SK-N-SH treated with all-trans-retinoic acid at 6 μM for 48 hours (cell line): ENCODE measurements around the gene PROK1.

Experiments used
- ARNTL ChIP-seq: fragments of 450-650 bp; formaldehyde crosslinking; IDR thresholded peaks from 2 replicates; pipeline ENCODE4 v1.5.0; 2020; ENCODE audit warnings: low read depth, mild to moderate bottlenecking, moderate library complexity, borderline replicate concordance
- CSDC2 ChIP-seq: fragments of 250-450 bp; sonication (Bioruptor Pico); IDR thresholded peaks from 2 replicates; pipeline ENCODE4 v1.5.0; 2020; ENCODE audit warnings: mild to moderate bottlenecking, moderate library complexity
- ESRRG ChIP-seq: fragments of 250-450 bp; sonication (Bioruptor Pico); IDR thresholded peaks from 2 replicates; pipeline ENCODE4 v1.6.1; 2021; ENCODE audit warnings: mild to moderate bottlenecking
- ISL1 ChIP-seq: fragments of 250-450 bp; sonication (Bioruptor Pico); IDR thresholded peaks from 2 replicates; pipeline ENCODE4 v2.1.2; 2022; ENCODE audit warnings: mild to moderate bottlenecking, moderate library complexity
- POU6F1 ChIP-seq: fragments of 250-450 bp; sonication (Bioruptor Pico); IDR thresholded peaks from 2 replicates; pipeline ENCODE4 v1.8.0; 2021; ENCODE audit warnings: low read depth, mild to moderate bottlenecking, moderate library complexity, borderline replicate concordance
- PPARA ChIP-seq: fragments of 250-450 bp; sonication (Bioruptor Pico); IDR thresholded peaks from 2 replicates; pipeline ENCODE4 v1.5.0; 2020; ENCODE audit warnings: mild to moderate bottlenecking, borderline replicate concordance
- ZC3H10 ChIP-seq: fragments of 250-450 bp; sonication (Bioruptor Pico); IDR thresholded peaks from 2 replicates; pipeline ENCODE4 v1.5.1; 2021; ENCODE audit warnings: mild to moderate bottlenecking, moderate library complexity
- TF ChIP-seq, protein P1 (sequence below): fragments of 250-450 bp; sonication (Bioruptor Pico); IDR thresholded peaks from 2 replicates; pipeline ENCODE4 v1.8.0; 2020; ENCODE audit warnings: mild to moderate bottlenecking, moderate library complexity, borderline replicate concordance

- TF ChIP-seq, protein P1, sequence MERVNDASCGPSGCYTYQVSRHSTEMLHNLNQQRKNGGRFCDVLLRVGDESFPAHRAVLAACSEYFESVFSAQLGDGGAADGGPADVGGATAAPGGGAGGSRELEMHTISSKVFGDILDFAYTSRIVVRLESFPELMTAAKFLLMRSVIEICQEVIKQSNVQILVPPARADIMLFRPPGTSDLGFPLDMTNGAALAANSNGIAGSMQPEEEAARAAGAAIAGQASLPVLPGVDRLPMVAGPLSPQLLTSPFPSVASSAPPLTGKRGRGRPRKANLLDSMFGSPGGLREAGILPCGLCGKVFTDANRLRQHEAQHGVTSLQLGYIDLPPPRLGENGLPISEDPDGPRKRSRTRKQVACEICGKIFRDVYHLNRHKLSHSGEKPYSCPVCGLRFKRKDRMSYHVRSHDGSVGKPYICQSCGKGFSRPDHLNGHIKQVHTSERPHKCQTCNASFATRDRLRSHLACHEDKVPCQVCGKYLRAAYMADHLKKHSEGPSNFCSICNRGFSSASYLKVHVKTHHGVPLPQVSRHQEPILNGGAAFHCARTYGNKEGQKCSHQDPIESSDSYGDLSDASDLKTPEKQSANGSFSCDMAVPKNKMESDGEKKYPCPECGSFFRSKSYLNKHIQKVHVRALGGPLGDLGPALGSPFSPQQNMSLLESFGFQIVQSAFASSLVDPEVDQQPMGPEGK: no peak
- TF ChIP-seq ISL1 (CRISPR knock-in tag): no peak
- TF ChIP-seq ESRRG (CRISPR knock-in tag): no peak
- no peak for TF ChIP-seq POU6F1
- no peak for TF ChIP-seq PPARA
- no peak for TF ChIP-seq CSDC2 (CRISPR knock-in tag)
- TF ChIP-seq ARNTL (CRISPR knock-in tag): no peak
- no peak for TF ChIP-seq ZC3H10
Measured at GRCh38 chr1:110502402-110503151, 51.6 kb downstream of the PROK1 start.
